Measurements from ENCODE around the gene UGT2A3.

The UGT2A3 gene

GRCh38 chr4:68909385-68909784 is 42.2 kb downstream of the UGT2A3 start:
- no peak for DNase-seq

- DNase-seq, result no peak
Measured at GRCh38 chr4:68907788-68908700, 43.6 kb downstream of the UGT2A3 start.

DNA sequence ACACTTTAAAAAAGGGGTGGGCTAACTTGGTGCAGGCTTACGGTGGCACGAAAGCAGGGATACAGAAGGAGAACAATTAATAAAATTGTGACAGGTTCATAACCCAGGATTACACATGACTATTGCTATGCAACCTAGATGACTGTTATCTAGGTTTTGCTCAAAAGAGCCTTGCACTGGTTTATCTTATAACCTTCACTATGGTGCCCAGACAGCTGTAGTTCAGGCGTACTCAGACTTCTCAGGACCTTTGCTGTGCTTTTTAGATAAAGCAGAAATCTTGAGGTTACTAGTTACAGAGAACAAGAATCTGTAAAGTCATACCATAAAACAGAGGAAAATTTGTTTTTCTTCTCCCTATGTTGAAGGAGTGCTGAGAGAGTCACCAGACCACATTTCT is 44.4 kb downstream of the UGT2A3 start:
- DNase-seq, result no peak

DNA sequence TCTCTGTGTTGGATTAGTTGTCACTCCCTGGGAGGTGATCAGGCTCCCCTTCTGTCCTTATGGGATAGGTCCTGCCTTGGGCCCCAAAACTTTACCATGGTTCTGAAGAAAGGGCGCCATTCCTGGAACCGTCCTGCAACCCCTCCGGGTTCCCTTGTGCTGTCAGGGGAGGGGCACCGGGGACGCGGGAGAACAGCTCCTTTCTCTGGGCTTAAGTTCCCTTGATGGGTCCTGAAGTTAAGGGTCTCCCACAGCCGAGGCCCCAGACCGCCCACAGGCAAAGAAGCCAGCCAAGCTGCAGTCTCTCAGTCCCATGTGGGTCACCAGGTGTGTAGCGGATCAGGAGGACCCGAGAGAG is 44.8 kb downstream of the UGT2A3 start:
- no peak for DNase-seq

DNA sequence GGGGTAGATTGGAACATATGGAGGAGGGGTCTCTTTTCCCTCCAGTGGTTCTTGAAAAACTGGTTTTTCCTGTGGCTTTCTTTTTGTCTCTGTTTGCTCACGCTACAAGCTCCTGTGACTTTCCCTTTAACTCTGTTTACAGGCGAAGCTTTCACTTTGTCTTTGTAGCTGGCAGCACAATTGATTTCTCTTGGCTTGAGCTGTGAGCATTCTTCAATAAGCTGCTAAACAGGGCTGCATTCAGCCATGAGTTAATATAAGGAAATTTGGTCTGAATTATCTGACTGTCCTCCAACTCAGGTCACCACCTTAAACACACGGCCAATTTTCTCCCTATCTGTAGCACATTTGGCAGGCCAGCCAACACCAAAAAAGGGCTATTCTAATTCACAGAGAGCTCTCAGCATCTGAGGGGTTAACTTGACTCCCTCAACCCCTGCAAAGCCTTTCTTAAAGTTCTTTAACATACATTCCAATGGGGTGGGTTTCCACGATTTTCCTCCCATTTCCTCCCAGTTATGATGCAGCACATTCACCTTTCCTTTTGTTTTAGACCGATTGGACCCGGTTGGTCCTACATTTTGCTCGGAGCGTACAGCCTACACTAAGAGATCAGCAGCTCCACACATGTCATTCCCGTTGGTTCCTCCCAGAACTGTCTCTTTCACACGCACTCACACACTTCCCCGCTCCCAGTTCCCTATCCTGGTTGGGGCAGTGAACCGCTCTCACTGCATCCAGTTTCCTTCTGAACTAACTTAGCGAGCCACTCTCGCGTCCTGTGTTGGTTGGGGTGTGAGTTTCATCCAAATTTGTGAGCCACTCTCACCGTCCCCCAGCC is 45.4 kb downstream of the UGT2A3 start:
- no peak for DNase-seq

GRCh38 chr4:68905598-68905938 is 46.0 kb downstream of the UGT2A3 start:
- DNase-seq, result no peak

DNA sequence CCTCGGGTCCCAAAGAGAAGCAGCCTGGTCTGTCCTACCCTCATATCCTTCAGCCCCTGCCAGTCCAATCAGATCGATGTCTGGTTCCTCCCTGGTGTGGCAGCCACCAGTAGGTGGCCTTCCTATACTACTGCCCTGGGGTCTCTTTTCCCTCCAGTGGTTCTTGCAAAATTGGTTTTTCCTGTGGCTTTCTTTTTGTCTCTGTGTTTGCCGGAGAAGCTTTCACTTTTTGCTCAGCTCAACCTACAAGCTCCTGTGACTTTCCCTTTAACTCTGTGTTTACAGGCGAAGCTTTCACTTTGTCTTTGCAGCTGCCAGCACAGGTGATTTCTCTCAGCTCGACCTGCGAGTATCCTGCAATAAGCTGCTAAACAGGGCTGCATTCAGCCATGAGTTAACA is 46.8 kb downstream of the UGT2A3 start:
- no peak for DNase-seq

DNA sequence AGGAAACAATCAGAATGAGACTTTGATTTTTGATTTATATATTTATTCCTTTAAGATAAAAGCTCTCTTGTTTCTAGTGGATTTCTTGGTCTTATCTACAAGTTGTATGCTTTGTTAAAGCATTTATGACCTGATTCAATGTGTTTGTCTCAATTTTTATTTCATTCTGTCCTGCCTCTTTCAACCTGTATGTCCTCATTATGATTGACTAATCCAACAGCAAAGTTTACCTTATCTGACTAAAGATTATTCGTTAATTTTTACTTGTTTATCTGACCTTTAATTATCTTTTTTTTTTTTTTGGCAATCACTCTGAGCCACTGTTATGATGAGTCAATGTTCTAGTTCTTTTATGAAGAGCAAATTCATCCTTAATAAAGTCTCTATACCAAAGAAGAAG is 54.9 kb downstream of the UGT2A3 start:
- DNase-seq, result no peak

- no peak for DNase-seq
Measured at GRCh38 chr4:68895561-68896198, 55.9 kb downstream of the UGT2A3 start.

DNA sequence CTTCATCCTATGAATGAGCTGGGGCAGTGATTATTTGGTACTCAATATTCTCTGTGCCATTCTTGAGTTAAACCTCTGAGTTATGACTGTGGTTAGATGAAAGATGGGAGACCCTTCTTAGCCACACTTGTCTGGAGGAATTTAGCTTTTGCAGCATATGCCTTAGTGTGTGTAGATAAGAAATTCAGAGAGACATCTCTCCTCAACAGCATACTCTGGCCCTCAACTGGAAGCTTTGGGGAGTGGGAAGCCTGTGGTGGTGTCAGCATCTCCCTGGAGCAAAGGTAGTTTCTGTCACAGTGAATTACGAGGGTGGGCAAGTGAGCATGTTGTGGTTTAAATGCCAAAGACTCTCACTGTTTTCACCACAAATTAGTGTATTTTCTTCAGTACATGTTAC is 58.7 kb downstream of the UGT2A3 start:
- no peak for DNase-seq

- no peak for DNase-seq
Measured at GRCh38 chr4:68891678-68892077, 59.9 kb downstream of the UGT2A3 start.

DNA sequence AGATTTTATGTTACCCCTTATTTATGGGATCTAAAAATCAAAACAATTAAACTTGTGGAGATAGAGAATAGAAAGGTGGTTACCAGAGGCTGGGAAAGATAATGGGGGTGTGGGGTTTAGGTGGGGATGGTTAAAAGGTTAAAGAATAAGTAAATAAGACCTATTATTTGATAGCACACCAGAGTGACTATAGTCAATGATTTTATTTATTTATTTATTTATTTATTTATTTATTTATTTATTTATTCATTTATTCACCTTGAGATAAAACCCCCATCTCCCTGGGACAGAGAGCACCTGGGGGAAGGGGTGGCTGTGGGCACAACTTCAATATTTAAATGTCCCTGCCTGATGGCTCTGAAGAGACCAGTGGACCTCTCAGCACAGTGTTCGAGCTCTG is 66.1 kb downstream of the UGT2A3 start:
- no peak for DNase-seq

DNA sequence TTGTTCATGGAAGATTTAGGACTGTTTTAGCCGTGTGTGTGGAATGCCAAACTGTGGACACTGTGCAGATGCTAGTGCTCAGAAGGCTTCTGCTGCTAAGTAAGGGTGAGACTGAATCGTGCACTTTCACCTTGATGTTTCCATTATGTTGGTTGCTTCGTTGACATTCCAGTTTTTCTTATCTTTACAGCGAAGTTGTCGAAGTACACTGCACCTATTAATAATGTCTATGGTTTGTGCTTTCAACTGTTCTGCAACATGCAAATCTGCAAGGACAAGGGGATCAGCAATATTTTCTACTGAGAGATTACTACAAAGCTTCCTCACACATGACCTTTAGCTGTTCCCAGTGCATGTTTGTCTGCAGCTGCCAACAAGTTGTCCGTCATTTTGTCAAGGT is 67.7 kb downstream of the UGT2A3 start:
- no peak for DNase-seq

Data from stimulated activated CD4-positive, alpha-beta T cell treated with anti-CD3 and anti-CD28 coated beads, Interleukin-4, amount 100 ng/mL, for 4 hours (primary cell).